Neutrophil (primary cell): ENCODE data around the gene RORC.

ENCODE experiments used
- H3K27ac ChIP-seq: fragments of 200-600 bp; sonication (generic); 2 replicates; pipeline ENCODE4 v1.5.1; 2016; ENCODE audit warnings: mild to moderate bottlenecking, moderate library complexity
- H3K27me3 ChIP-seq: fragments of 200-600 bp; sonication (generic); 2 replicates; pipeline ENCODE4 v1.6.0; 2016; ENCODE audit warnings: mild to moderate bottlenecking
- H3K36me3 ChIP-seq: fragments of 200-600 bp; sonication (generic); 2 replicates; pipeline ENCODE4 v1.5.1; 2017
- H3K4me1 ChIP-seq, 2 experiments: fragments of 200-600 bp in 1 of 2; sonication (generic) in 1 of 2; 1 replicate in 1 of 2; 2 replicates in 1 of 2; pipeline versions ENCODE4 v1.5.1 to v1.6.1; 2013 to 2016; ENCODE audit warnings: low read depth in 1 of 2, low read length in 1 of 2, mild to moderate bottlenecking in 1 of 2, moderate library complexity in 1 of 2; ENCODE audit not compliant: control insufficient read depth in 1 of 2, insufficient read depth in 1 of 2
- H3K4me3 ChIP-seq, 2 experiments: fragments of 200-600 bp in 1 of 2; sonication (generic) in 1 of 2; 1 replicate in 1 of 2; 2 replicates in 1 of 2; pipeline ENCODE4 v1.5.1; 2013 to 2016; ENCODE audit warnings: low read depth in 1 of 2, low read length in 1 of 2, mild to moderate bottlenecking in 1 of 2, moderate library complexity in 1 of 2
- H3K9me3 ChIP-seq: fragments of 200-600 bp; sonication (generic); 2 replicates; pipeline ENCODE4 v1.5.1; 2016
- TF ChIP-seq, protein P1 (sequence below): fragments of 200-600 bp; sonication (generic); IDR thresholded peaks from 2 replicates; pipeline ENCODE4 v1.5.1; 2016; ENCODE audit warnings: antibody characterized with exemption

The RORC gene

DNA sequence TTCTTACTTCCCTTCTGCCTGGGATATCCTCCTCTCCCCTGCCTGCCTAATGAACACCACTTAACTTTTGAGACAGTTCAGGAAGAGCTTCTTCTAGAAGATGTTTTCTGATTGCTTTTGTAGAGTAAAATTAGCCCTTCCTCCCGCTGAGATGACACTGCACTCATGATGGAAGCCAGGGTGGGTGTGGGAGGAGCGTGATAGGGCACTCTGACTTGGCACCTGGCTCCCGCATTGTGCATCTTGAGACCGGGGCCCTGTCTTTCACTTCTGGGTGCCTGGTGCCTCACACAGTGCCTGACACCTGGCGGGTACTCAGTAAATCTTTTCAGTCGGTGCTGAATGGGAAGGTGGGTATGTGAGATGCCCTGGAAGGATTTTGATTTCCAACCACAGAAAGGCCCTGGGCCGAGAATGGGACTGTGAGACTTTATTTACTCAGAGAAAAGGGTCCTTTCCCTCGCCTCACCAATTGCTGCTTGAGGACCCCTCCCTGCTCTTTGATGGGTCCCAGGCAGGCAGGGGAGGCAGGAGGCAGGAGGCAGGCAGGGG lies 15.2 kb upstream of the RORC start:
- H3K36me3 ChIP-seq: no peaks in the 10 kb centered on the region
- TF ChIP-seq, protein P1, sequence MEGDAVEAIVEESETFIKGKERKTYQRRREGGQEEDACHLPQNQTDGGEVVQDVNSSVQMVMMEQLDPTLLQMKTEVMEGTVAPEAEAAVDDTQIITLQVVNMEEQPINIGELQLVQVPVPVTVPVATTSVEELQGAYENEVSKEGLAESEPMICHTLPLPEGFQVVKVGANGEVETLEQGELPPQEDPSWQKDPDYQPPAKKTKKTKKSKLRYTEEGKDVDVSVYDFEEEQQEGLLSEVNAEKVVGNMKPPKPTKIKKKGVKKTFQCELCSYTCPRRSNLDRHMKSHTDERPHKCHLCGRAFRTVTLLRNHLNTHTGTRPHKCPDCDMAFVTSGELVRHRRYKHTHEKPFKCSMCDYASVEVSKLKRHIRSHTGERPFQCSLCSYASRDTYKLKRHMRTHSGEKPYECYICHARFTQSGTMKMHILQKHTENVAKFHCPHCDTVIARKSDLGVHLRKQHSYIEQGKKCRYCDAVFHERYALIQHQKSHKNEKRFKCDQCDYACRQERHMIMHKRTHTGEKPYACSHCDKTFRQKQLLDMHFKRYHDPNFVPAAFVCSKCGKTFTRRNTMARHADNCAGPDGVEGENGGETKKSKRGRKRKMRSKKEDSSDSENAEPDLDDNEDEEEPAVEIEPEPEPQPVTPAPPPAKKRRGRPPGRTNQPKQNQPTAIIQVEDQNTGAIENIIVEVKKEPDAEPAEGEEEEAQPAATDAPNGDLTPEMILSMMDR: no peak
- peaks cover 98% of the 10 kb centered on the region for H3K27me3 ChIP-seq
- no peak overlapping the region for H3K4me3 ChIP-seq
- H3K27ac ChIP-seq: no peak overlapping the region
- no peaks in the 10 kb centered on the region for H3K4me1 ChIP-seq
- H3K9me3 ChIP-seq: no peaks in the 10 kb centered on the region

GRCh38 chr1:151846062-151846568 lies 14.5 kb upstream of the RORC start:
- TF ChIP-seq, protein P1: no peak
- H3K4me3 ChIP-seq: no peak overlapping the region
- H3K36me3 ChIP-seq: no peaks in the 10 kb centered on the region
- peaks cover 100% of the 10 kb centered on the region for H3K27me3 ChIP-seq
- H3K4me1 ChIP-seq: no peaks in the 10 kb centered on the region
- H3K27ac ChIP-seq: no peak overlapping the region
- no peaks in the 10 kb centered on the region for H3K9me3 ChIP-seq

DNA sequence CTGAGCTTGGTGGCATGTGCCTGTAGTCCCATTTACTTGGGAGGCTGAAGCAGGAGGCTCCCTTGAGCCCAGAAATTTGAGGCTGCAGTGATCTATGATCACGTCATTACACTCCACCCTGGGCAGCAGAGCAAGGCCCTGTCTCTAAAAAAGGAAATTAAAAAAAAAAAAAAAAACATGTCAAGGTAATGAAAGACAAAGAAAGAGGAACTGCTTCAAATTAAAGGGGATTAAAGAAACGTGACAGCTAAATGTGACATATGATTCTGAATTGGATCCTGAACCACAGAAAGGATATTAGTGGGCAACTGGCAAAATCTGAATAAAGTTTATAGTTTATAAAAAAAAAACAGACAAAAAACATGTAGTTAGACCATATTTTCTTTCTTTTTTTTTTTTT lies 11.8 kb upstream of the RORC start:
- TF ChIP-seq, protein P1: no peak
- Histone ChIP-seq H3K4me3 (no peak overlapping the region), H3K4me1 (peaks cover 6 to 12% of the 10 kb centered on the region in 2 experiments), H3K27me3 (peaks cover 100% of the 10 kb centered on the region), H3K27ac (no peak overlapping the region), H3K36me3 (no peaks in the 10 kb centered on the region), H3K9me3 (no peaks in the 10 kb centered on the region)

- H3K9me3 ChIP-seq: no peaks in the 10 kb centered on the region
- H3K4me1 ChIP-seq: peaks cover 7 to 20% of the 10 kb centered on the region in 2 experiments
- no peak overlapping the region for H3K27ac ChIP-seq
- no peak overlapping the region for H3K4me3 ChIP-seq
- H3K36me3 ChIP-seq: no peaks in the 10 kb centered on the region
- H3K27me3 ChIP-seq: peaks cover 100% of the 10 kb centered on the region
- TF ChIP-seq, protein P1: no peak
Observed at GRCh38 chr1:151841141-151841540, 9.5 kb upstream of the RORC start.

DNA sequence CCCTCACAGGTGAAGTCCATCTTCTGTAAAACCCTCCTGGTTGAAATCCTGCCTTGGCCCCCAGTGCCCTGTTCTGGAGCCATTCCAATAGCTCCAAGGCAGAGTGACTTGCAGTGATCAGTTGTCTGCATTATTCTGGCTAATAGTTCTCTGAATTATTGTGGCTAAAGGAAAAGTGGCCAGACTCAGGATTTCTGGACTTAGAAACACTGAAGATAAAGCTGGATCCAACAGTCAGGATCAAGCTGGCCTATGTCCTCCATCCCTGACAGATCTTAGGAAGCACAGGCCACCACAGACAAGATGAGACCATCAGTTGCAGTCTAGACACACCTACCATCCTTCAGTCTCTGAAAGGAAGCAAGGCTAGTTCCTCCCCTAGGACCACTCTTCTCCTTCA lies 8.8 kb upstream of the RORC start:
- TF ChIP-seq, protein P1: no peak
- Histone ChIP-seq H3K27me3 (peaks cover 100% of the 10 kb centered on the region), H3K36me3 (no peaks in the 10 kb centered on the region), H3K9me3 (no peaks in the 10 kb centered on the region), H3K4me1 (peaks cover 7 to 20% of the 10 kb centered on the region in 2 experiments), H3K4me3 (no peak overlapping the region), H3K27ac (no peak overlapping the region)
